Tibial nerve (tissue), 4 donors: ENCODE results near the gene ESRRG. TPM values are rescaled to one million over a fixed set of nuclear protein-coding genes. Genes with fewer than 3 reads are reported as not detected.

Experiments used
- DNase-seq, 2 donors: peaks; one replicate each; pipeline ENCODE4 v3.0.0-alpha.2; 2019; ENCODE audit warnings: low spot score in 2 of 2
- H3K27ac ChIP-seq, 4 donors: fragments of 200-600 bp; sonication (generic) in 3 of 4; one replicate each; pipeline ENCODE4 v1.5.1; 2017 to 2019; ENCODE audit warnings: mild to moderate bottlenecking in 1 of 4
- H3K27me3 ChIP-seq, 2 donors: fragments of 200-600 bp; sonication (generic) in 1 of 2; one replicate each; pipeline versions ENCODE4 v1.5.1 to v1.6.0; 2017 to 2019
- H3K36me3 ChIP-seq, 3 donors: fragments of 200-600 bp; sonication (generic); one replicate each; pipeline ENCODE4 v1.5.1; 2018 to 2019
- H3K4me1 ChIP-seq, 4 donors: fragments of 200-600 bp; sonication (generic) in 3 of 4; one replicate each; pipeline ENCODE4 v1.5.1; 2017 to 2019
- H3K4me3 ChIP-seq, 4 donors: fragments of 200-600 bp; sonication (generic) in 3 of 4; one replicate each; pipeline ENCODE4 v1.5.1; 2017 to 2019; ENCODE audit warnings: mild to moderate bottlenecking in 1 of 4, moderate library complexity in 1 of 4
- H3K9me3 ChIP-seq, 4 donors: fragments of 200-600 bp; sonication (generic) in 3 of 4; one replicate each; pipeline ENCODE4 v1.5.1; 2017 to 2019
- CTCF ChIP-seq, 5 experiments: fragments of 200-600 bp in 3 of 5; fragments of 450-650 bp in 2 of 5; sonication (generic) in 3 of 5; IDR thresholded peaks; one replicate each; pipeline ENCODE4 v1.5.1; 2016 to 2019; ENCODE audit warnings: antibody characterized with exemption in 5 of 5, mild to moderate bottlenecking in 3 of 5, moderate library complexity in 2 of 5
- EP300 ChIP-seq, 2 donors: sonication (generic); formaldehyde crosslinking; IDR thresholded peaks; one replicate each; pipeline ENCODE4 v1.6.1; 2017; ENCODE audit warnings: antibody characterized with exemption in 2 of 2, mild to moderate bottlenecking in 1 of 2
- POLR2A ChIP-seq, 2 donors: fragments of 450-650 bp; IDR thresholded peaks; one replicate each; pipeline ENCODE4 v1.6.1; 2017; ENCODE audit warnings: antibody characterized with exemption in 2 of 2, mild to moderate bottlenecking in 2 of 2, moderate library complexity in 2 of 2
- WGBS, 2 donors: methylation state at CpG; one replicate each; pipeline ENCODE4 v1.1.5; 2018; 5-methylcytosine and 5-hydroxymethylcytosine counted together
- total RNA-seq, 4 donors: library from RNA; depleted of rRNA; stranded (reverse); fragments of >200 nt; gene quantifications; one replicate each; pipeline ENCODE4 v1.1.0, GENCODE V29; 2016

The ESRRG gene
- total RNA-seq, 4 donors from 2014 or later = 1.4 to 3.3 (median 1.6) TPM

- no peak for DNase-seq
- H3K4me1 ChIP-seq = no peaks in the 10 kb centered on the region
- H3K27me3 ChIP-seq = no peaks in the 10 kb centered on the region
- no peaks in the 10 kb centered on the region for H3K36me3 ChIP-seq
- H3K4me3 ChIP-seq = no peak overlapping the region
- no peaks in the 10 kb centered on the region for H3K9me3 ChIP-seq
- no peak overlapping the region for H3K27ac ChIP-seq
- TF ChIP-seq EP300 (IDR thresholded peaks at IDR 0.05) (no peak), CTCF (IDR thresholded peaks at IDR 0.05) (no peak), POLR2A (IDR thresholded peaks at IDR 0.05) (no peak)
- WGBS, 2 donors = 87 to 95% methylated on average over 2 of the region's 2 CpGs
These were observed 110.9 kb downstream of the ESRRG start for GRCh38 chr1:216612291-216612690.

GRCh38 chr1:216607067-216607697 lies 116.0 kb downstream of the ESRRG start:
- Histone ChIP-seq H3K27me3 (no peaks in the 10 kb centered on the region), H3K36me3 (no peaks in the 10 kb centered on the region), H3K4me1 (no peaks in the 10 kb centered on the region), H3K27ac (no peak overlapping the region), H3K9me3 (no peaks in the 10 kb centered on the region), H3K4me3 (no peak overlapping the region)
- no peak for DNase-seq
- 69 to 71% methylated on average over 5 of the region's 5 CpGs for WGBS, 2 donors
- TF ChIP-seq EP300 (IDR thresholded peaks at IDR 0.05) = no peak
- TF ChIP-seq POLR2A (IDR thresholded peaks at IDR 0.05) = no peak
- no peak for TF ChIP-seq CTCF (IDR thresholded peaks at IDR 0.05)

GRCh38 chr1:216606047-216606637 lies 117.1 kb downstream of the ESRRG start:
- no peak overlapping the region for H3K27ac ChIP-seq
- H3K36me3 ChIP-seq = no peaks in the 10 kb centered on the region
- H3K4me3 ChIP-seq = no peak overlapping the region
- H3K4me1 ChIP-seq = peaks cover 0 to 5% (median 0%) of the 10 kb centered on the region in 4 donors
- H3K9me3 ChIP-seq = no peaks in the 10 kb centered on the region
- no peaks in the 10 kb centered on the region for H3K27me3 ChIP-seq
- 50 to 52% methylated on average over 4 of the region's 4 CpGs for WGBS, 2 donors
- TF ChIP-seq CTCF (IDR thresholded peaks at IDR 0.05) (no peak), POLR2A (IDR thresholded peaks at IDR 0.05) (no peak), EP300 (IDR thresholded peaks at IDR 0.05) (no peak)
- DNase-seq = no peak

- TF ChIP-seq POLR2A (IDR thresholded peaks at IDR 0.05) (no peak), EP300 (IDR thresholded peaks at IDR 0.05) (no peak), CTCF (IDR thresholded peaks at IDR 0.05) (no peak)
- Histone ChIP-seq H3K27me3 (no peaks in the 10 kb centered on the region), H3K4me1 (peaks cover 0 to 13% (median 0%) of the 10 kb centered on the region in 4 donors), H3K9me3 (no peaks in the 10 kb centered on the region), H3K36me3 (no peaks in the 10 kb centered on the region), H3K27ac (no peak overlapping the region), H3K4me3 (no peak overlapping the region)
- no peak for DNase-seq
- 69 to 92% methylated on average over 1 of the region's 1 CpG for WGBS, 2 donors
These were observed 118.5 kb downstream of the ESRRG start for GRCh38 chr1:216604771-216605170.
